Body of pancreas (tissue), 4 donors: ENCODE measurements around the gene GPR183.

ENCODE experiments used
- POLR2A ChIP-seq, 3 donors: fragments of 450-650 bp; IDR thresholded peaks; one replicate each; pipeline ENCODE4 v1.6.1; 2016; ENCODE audit warnings: antibody characterized with exemption in 3 of 3, mild to moderate bottlenecking in 2 of 3
- TF ChIP-seq, protein P1 (sequence below), 7 experiments: fragments of 450-650 bp in 4 of 7; fragments of 200-600 bp in 3 of 7; sonication (generic) in 3 of 7; IDR thresholded peaks; one replicate each; pipeline ENCODE4 v1.5.1; 2016 to 2019; ENCODE audit warnings: antibody characterized with exemption in 7 of 7

GRCh38 chr13:99315186-99315585, 8.0 kb upstream of the GPR183 start:
- TF ChIP-seq, protein P1, sequence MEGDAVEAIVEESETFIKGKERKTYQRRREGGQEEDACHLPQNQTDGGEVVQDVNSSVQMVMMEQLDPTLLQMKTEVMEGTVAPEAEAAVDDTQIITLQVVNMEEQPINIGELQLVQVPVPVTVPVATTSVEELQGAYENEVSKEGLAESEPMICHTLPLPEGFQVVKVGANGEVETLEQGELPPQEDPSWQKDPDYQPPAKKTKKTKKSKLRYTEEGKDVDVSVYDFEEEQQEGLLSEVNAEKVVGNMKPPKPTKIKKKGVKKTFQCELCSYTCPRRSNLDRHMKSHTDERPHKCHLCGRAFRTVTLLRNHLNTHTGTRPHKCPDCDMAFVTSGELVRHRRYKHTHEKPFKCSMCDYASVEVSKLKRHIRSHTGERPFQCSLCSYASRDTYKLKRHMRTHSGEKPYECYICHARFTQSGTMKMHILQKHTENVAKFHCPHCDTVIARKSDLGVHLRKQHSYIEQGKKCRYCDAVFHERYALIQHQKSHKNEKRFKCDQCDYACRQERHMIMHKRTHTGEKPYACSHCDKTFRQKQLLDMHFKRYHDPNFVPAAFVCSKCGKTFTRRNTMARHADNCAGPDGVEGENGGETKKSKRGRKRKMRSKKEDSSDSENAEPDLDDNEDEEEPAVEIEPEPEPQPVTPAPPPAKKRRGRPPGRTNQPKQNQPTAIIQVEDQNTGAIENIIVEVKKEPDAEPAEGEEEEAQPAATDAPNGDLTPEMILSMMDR (IDR thresholded peaks at IDR 0.05) = no peak
- TF ChIP-seq POLR2A (IDR thresholded peaks at IDR 0.05) = no peak
